ENCODE data around the gene BPIFB1. TPM values are rescaled to one million over a fixed set of nuclear protein-coding genes. Genes with fewer than 3 reads are reported as not detected.

Gene BPIFB1
- total and polyA plus RNA-seq, 9 of the 15 experiments (the other 6 are each of a cell fraction or from before 2014, with no cell fraction given) = not detected

- Histone ChIP-seq H3K4me1 (replicated peaks in 1 of 2; ENCODE audit: control insufficient read depth in 2 of 2, insufficient read depth in 2 of 2, low read length in 2 of 2) (no peaks in the 10 kb centered on the region; a peak in 1 of 5 replicates), H2AFZ (ENCODE audit: low read depth, low read length) (no peak overlapping the region), H3K27me3 (ENCODE audit: control insufficient read depth in 2 of 2, insufficient read depth in 2 of 2, low read length in 2 of 2) (peaks cover 33 to 79% of the 10 kb centered on the region in 2 experiments; a peak in 4 of 5 replicates), H3K9me3 (replicated peaks; ENCODE audit: control insufficient read depth, insufficient read depth, low read depth, low read length) (no peaks in the 10 kb centered on the region), H3K9ac (ENCODE audit: insufficient read depth in 1 of 2, low read depth in 2 of 2, low read length in 2 of 2) (no peak overlapping the region), H3K79me2 (ENCODE audit: control insufficient read depth, insufficient read depth, low read length) (no peaks in the 10 kb centered on the region), H3K4me2 (ENCODE audit: insufficient read depth, low read length) (no peak overlapping the region), H3K27ac (ENCODE audit: extremely low read depth, low read depth, low read length) (no peak overlapping the region), H3K36me3 (ENCODE audit: control insufficient read depth, insufficient read depth, low read length) (no peaks in the 10 kb centered on the region), H3K4me3 (no peak overlapping the region), H4K20me1 (replicated peaks; ENCODE audit: control insufficient read depth, insufficient read depth, low read length) (0 out of 2 replicates have a peak, but pooled peaks cover 4% of the 10 kb centered on the region), H3K9me1 (ENCODE audit: control insufficient read depth, insufficient read depth, low read length) (no peaks in the 10 kb centered on the region)
- ChIA-PET POLR2A (no interaction called here), CTCF (ENCODE audit: low intra/inter-chr PET ratio) (no interaction called here)
- 1% methylated on average over 8 of the region's 8 CpGs for WGBS (ENCODE audit: insufficient coverage, low coverage, missing lambda C conversion rate)
- intact Hi-C loops (cut with micrococcal nuclease) (no loop called here), in situ Hi-C loops (cut with MboI) (no loop called here)
- TF ChIP-seq USF1 (CRISPR knock-in tag; IDR thresholded peaks at IDR 0.05) (peak; percentile 58), RAD51 (IDR thresholded peaks at IDR 0.05; ENCODE audit: borderline replicate concordance, low read depth) (0 out of 2 replicates have a peak, but pooled peaks have one; percentile 41), ZNF324 (CRISPR knock-in tag; IDR thresholded peaks at IDR 0.05) (no peak)
- BruUV-seq (replicated peaks) = no TSS peak
- no peak for DNase-seq (ENCODE audit: extremely low read depth in 1 of 4, low spot score in 3 of 4)
- FAIRE-seq = no peak
- no peak for ATAC-seq
Measured at GRCh38 chr20:33275215-33275614, 7.8 kb upstream of the BPIFB1 start.

DNA sequence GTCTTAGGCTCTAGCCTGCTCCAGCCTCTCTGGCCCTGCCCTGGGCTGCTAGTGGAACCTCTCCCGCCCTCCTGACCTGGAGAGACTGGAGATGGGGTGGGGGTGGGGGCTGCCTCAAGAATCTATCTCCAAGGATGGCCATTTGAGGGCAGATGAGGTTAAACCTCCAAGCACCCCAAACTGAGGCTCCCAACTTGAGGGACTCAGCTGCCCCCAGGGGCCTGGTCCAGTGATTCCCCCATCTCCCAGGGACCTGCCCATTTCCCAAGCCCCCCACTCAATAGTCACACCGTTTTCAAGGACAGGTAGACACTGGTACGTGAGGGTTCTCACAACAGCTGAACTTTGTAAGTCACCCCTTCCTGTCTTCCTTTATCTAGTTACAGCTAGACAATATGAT, 7.1 kb upstream of the BPIFB1 start:
- intact Hi-C loops (cut with micrococcal nuclease) (no loop called here), in situ Hi-C loops (cut with MboI) (no loop called here)
- H3K4me1 ChIP-seq (replicated peaks in 1 of 2; ENCODE audit: control insufficient read depth in 2 of 2, insufficient read depth in 2 of 2, low read length in 2 of 2) = no peaks in the 10 kb centered on the region; a peak in 1 of 5 replicates
- ATAC-seq (no peak), DNase-seq (ENCODE audit: extremely low read depth in 1 of 4, low spot score in 3 of 4) (no peak), FAIRE-seq (no peak)
- H3K4me2 ChIP-seq (ENCODE audit: insufficient read depth, low read length) = no peak overlapping the region
- 3% methylated on average over 3 of the region's 3 CpGs for WGBS (ENCODE audit: insufficient coverage, low coverage, missing lambda C conversion rate)
- H3K4me3 ChIP-seq = no peak overlapping the region
- ChIA-PET CTCF (ENCODE audit: low intra/inter-chr PET ratio) (no interaction called here), POLR2A (no interaction called here)
- peaks cover 33 to 75% of the 10 kb centered on the region in 2 experiments; a peak in 4 of 5 replicates for H3K27me3 ChIP-seq (ENCODE audit: control insufficient read depth in 2 of 2, insufficient read depth in 2 of 2, low read length in 2 of 2)
- no peaks in the 10 kb centered on the region for H3K36me3 ChIP-seq (ENCODE audit: control insufficient read depth, insufficient read depth, low read length)
- H3K9ac ChIP-seq (ENCODE audit: insufficient read depth in 1 of 2, low read depth in 2 of 2, low read length in 2 of 2) = no peak overlapping the region
- no peaks in the 10 kb centered on the region for H3K9me3 ChIP-seq (replicated peaks; ENCODE audit: control insufficient read depth, insufficient read depth, low read depth, low read length)
- no peak overlapping the region for H3K27ac ChIP-seq (ENCODE audit: extremely low read depth, low read depth, low read length)
- H4K20me1 ChIP-seq (replicated peaks; ENCODE audit: control insufficient read depth, insufficient read depth, low read length) = 0 out of 2 replicates have a peak, but pooled peaks cover 4% of the 10 kb centered on the region
- BruUV-seq (replicated peaks) = no TSS peak
- no peaks in the 10 kb centered on the region for H3K9me1 ChIP-seq (ENCODE audit: control insufficient read depth, insufficient read depth, low read length)
- no peaks in the 10 kb centered on the region for H3K79me2 ChIP-seq (ENCODE audit: control insufficient read depth, insufficient read depth, low read length)
- H2AFZ ChIP-seq (ENCODE audit: low read depth, low read length) = no peak overlapping the region
- TF ChIP-seq L3MBTL2 (IDR thresholded peaks at IDR 0.05) = no peak
- TF ChIP-seq HDAC2 (IDR thresholded peaks at IDR 0.05) = no peak
- TF ChIP-seq CHD4 (IDR thresholded peaks at IDR 0.05; ENCODE audit: insufficient read depth, insufficient replicate concordance, low read depth, low read length, poor library complexity, severe bottlenecking) = no peak
- TF ChIP-seq POLR2G (IDR thresholded peaks at IDR 0.05; ENCODE audit: low read depth, low read length) = no peak
- TF ChIP-seq ZNF445 (CRISPR knock-in tag; IDR thresholded peaks at IDR 0.05; ENCODE audit: low read depth) = no peak
- TF ChIP-seq, protein P1, sequence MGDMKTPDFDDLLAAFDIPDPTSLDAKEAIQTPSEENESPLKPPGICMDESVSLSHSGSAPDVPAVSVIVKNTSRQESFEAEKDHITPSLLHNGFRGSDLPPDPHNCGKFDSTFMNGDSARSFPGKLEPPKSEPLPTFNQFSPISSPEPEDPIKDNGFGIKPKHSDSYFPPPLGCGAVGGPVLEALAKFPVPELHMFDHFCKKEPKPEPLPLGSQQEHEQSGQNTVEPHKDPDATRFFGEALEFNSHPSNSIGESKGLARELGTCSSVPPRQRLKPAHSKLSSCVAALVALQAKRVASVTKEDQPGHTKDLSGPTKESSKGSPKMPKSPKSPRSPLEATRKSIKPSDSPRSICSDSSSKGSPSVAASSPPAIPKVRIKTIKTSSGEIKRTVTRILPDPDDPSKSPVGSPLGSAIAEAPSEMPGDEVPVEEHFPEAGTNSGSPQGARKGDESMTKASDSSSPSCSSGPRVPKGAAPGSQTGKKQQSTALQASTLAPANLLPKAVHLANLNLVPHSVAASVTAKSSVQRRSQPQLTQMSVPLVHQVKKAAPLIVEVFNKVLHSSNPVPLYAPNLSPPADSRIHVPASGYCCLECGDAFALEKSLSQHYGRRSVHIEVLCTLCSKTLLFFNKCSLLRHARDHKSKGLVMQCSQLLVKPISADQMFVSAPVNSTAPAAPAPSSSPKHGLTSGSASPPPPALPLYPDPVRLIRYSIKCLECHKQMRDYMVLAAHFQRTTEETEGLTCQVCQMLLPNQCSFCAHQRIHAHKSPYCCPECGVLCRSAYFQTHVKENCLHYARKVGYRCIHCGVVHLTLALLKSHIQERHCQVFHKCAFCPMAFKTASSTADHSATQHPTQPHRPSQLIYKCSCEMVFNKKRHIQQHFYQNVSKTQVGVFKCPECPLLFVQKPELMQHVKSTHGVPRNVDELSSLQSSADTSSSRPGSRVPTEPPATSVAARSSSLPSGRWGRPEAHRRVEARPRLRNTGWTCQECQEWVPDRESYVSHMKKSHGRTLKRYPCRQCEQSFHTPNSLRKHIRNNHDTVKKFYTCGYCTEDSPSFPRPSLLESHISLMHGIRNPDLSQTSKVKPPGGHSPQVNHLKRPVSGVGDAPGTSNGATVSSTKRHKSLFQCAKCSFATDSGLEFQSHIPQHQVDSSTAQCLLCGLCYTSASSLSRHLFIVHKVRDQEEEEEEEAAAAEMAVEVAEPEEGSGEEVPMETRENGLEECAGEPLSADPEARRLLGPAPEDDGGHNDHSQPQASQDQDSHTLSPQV (IDR thresholded peaks at IDR 0.05) = no peak
- TF ChIP-seq, protein P2, sequence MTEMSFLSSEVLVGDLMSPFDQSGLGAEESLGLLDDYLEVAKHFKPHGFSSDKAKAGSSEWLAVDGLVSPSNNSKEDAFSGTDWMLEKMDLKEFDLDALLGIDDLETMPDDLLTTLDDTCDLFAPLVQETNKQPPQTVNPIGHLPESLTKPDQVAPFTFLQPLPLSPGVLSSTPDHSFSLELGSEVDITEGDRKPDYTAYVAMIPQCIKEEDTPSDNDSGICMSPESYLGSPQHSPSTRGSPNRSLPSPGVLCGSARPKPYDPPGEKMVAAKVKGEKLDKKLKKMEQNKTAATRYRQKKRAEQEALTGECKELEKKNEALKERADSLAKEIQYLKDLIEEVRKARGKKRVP (CRISPR knock-in tag; IDR thresholded peaks at IDR 0.05) = no peak
- TF ChIP-seq NCOA1 (IDR thresholded peaks at IDR 0.05; ENCODE audit: low read depth) = no peak

Measured in K562 (cell line).